Activated CD8-positive, alpha-beta memory T cell treated with anti-CD3 and anti-CD28 coated beads, Interleukin-2, amount 50 U/mL, for 1 hour (primary cell): ENCODE data around the gene NLGN4X.

Source experiments
- DNase-seq: peaks from one replicate; pipeline ENCODE4 v3.0.0-alpha.2; 2020; ENCODE audit errors: extremely low read depth

The NLGN4X gene

GRCh38 chrX:5867778-5868177 is 360.9 kb downstream of the NLGN4X start:
- DNase-seq, result no peak

- no peak for DNase-seq
These were observed 371.4 kb downstream of the NLGN4X start for GRCh38 chrX:5857232-5857631.

- no peak for DNase-seq
These were observed 375.7 kb downstream of the NLGN4X start for GRCh38 chrX:5852941-5853340.

GRCh38 chrX:5842601-5843000 is 386.1 kb downstream of the NLGN4X start:
- no peak for DNase-seq
